Adipocyte (in vitro differentiated cells): ENCODE measurements around the gene BUB3.
"Not testable (repeated sequence)": the region's sequence is repeated elsewhere in the genome, so short reads cannot be mapped to it uniquely, and the experiment has no call there.

Source experiments
- DNase-seq: peaks from one replicate; pipeline ENCODE4 v3.0.0-alpha.2; 2015; ENCODE audit warnings: low read depth
- H3K27me3 ChIP-seq: replicated peaks from 2 replicates; pipeline ENCODE4 v1.7.0; 2013; ENCODE audit warnings: mild to moderate bottlenecking, low read length, moderate library complexity; ENCODE audit not compliant: control insufficient read depth, insufficient read depth
- H3K36me3 ChIP-seq: 2 replicates; pipeline ENCODE4 v1.7.0; 2013; ENCODE audit warnings: low read length, mild to moderate bottlenecking, moderate library complexity; ENCODE audit not compliant: control insufficient read depth, insufficient read depth, severe bottlenecking
- H3K4me1 ChIP-seq: 2 replicates; pipeline ENCODE4 v1.7.0; 2013; ENCODE audit warnings: mild to moderate bottlenecking, low read length, moderate library complexity; ENCODE audit not compliant: control insufficient read depth, insufficient read depth
- H3K4me3 ChIP-seq: 2 replicates; pipeline ENCODE4 v1.7.0; 2013; ENCODE audit warnings: mild to moderate bottlenecking, low read length, moderate library complexity
- H3K9ac ChIP-seq: 2 replicates; pipeline ENCODE4 v1.7.0; 2013; ENCODE audit warnings: mild to moderate bottlenecking, low read length, moderate library complexity
- H3K9me3 ChIP-seq: 2 replicates; pipeline ENCODE4 v1.7.0; 2013; ENCODE audit warnings: mild to moderate bottlenecking, low read length, moderate library complexity; ENCODE audit not compliant: control insufficient read depth

The BUB3 gene

DNA sequence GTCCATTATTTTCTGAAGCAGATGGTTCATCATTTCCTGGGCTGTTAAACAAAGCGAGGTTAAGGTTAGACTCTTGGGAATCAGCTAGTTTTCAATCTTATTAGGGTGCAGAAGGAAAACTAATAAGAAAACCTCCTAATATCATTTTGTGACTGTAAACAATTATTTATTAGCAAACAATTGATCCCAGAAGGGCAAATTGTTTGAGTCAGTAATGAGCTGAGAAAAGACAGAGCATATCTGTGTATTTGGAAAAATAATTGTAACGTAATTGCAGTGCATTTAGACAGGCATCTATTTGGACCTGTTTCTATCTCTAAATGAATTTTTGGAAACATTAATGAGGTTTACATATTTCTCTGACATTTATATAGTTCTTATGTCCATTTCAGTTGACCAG lies 10.1 kb downstream of the BUB3 start:
- no peak overlapping the region for H3K4me3 ChIP-seq
- no peaks in the 10 kb centered on the region for H3K27me3 ChIP-seq
- no peak for DNase-seq
- no peaks in the 10 kb centered on the region for H3K4me1 ChIP-seq
- H3K36me3 ChIP-seq = peaks cover 69% of the 10 kb centered on the region
- H3K9me3 ChIP-seq = no peaks in the 10 kb centered on the region
- H3K9ac ChIP-seq = no peak overlapping the region

- peaks cover 68% of the 10 kb centered on the region for H3K36me3 ChIP-seq
- DNase-seq = no peak
These were observed 11.4 kb downstream of the BUB3 start for GRCh38 chr10:123165445-123166072.

DNA sequence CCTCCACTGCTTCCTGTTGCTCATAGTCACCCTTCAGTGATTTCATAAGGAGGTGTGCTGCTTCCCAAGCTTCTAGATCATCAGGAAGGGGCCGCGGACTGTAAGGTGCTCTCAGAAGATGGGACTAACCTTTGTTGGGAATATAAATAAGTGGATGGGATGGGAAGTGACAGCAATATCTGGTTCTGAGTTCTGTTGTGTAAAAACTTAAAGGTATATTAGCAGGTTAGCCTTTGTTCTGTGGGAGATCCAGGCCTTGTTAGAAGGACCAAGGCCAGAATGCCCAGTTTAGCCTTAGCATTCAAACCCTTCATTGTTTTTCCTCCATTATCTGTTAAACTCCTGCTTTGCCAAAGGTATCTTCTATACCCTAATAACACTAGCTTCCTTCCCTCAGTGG lies 12.4 kb downstream of the BUB3 start:
- no peaks in the 10 kb centered on the region for H3K4me1 ChIP-seq
- H3K27me3 ChIP-seq = no peaks in the 10 kb centered on the region
- peaks cover 57% of the 10 kb centered on the region for H3K36me3 ChIP-seq
- H3K9me3 ChIP-seq = no peaks in the 10 kb centered on the region
- H3K9ac ChIP-seq = no peak overlapping the region
- H3K4me3 ChIP-seq = no peak overlapping the region
- DNase-seq = no peak

More at GRCh38 chr10:123165445-123166072, 11.4 kb downstream of the BUB3 start:
- H3K27me3 ChIP-seq = no peaks in the 10 kb centered on the region
- no peak overlapping the region for H3K4me3 ChIP-seq
- no peaks in the 10 kb centered on the region for H3K4me1 ChIP-seq
- H3K9ac ChIP-seq = no peak overlapping the region
- no peaks in the 10 kb centered on the region for H3K9me3 ChIP-seq

DNA sequence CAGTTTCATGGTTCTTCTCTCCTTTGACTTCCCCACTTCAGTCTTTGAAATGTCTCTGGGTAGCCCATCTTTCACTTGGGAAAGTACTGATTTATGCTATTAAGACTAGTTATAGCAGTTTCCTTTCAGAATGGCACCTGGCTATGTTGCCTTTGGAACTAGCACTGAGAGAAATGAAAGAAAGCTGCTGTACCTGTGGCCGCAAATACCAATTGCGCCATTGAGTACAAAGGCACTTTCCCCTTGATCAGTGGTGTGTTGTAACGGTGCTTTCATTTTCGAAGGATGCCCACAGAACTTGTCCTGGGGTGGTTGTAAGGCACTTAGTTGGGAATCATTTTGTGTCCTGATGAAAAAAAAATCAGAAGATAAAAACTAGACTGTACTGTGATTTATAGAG lies 16.8 kb downstream of the BUB3 start:
- H3K27me3 ChIP-seq = no peaks in the 10 kb centered on the region
- no peak for DNase-seq

DNA sequence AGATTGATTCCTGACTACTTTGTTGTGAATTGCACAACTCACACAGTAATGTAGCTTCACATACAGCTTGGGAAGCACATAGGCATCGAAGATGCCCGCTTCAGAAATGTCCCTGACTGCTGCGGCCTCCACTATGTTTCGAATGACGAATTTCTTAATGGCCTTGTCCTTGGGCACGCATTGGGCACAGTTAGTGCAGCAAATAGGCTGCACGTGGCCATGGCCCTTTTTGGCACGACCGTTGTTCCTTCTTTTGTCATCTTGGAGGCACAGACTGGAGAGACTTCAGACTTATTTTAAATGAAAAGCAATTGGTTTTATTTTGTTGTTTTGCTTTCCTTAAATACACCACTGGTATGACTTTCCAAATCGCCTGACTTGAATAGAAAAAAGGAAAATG lies 17.4 kb downstream of the BUB3 start:
- not testable (repeated sequence) for H3K4me3 ChIP-seq, H3K9me3 ChIP-seq, H3K4me1 ChIP-seq, DNase-seq, H3K9ac ChIP-seq, H3K27me3 ChIP-seq
- H3K36me3 ChIP-seq = peaks cover 16% of the 10 kb centered on the region

More for the DNA sequence above, 16.8 kb downstream of the BUB3 start:
- Histone ChIP-seq H3K9me3 (no peaks in the 10 kb centered on the region), H3K9ac (no peak overlapping the region), H3K4me1 (no peaks in the 10 kb centered on the region), H3K36me3 (peaks cover 15% of the 10 kb centered on the region), H3K4me3 (no peak overlapping the region)

- Histone ChIP-seq H3K9ac (no peak overlapping the region), H3K9me3 (no peaks in the 10 kb centered on the region), H3K4me1 (no peaks in the 10 kb centered on the region), H3K4me3 (no peak overlapping the region), H3K27me3 (no peaks in the 10 kb centered on the region), H3K36me3 (peaks cover 4% of the 10 kb centered on the region)
- no peak for DNase-seq
These were observed 21.5 kb downstream of the BUB3 start for GRCh38 chr10:123175389-123176387.

DNA sequence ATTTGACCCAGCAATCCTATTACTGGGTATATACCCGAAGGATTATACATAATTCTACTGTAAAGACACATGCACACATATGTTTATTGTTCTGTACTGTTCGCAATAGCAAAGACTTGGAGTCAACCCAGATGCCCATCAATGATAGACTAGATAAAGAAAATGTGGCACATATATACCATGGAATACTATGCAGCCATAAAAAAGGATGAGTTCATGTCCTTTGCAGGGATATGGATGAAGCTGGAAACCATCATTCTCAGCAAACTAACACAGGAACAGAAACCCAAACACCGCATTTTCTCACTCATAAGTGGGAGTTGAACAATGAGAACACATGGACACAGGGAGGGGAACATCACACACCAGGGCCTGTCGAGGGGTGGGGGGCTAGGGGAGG lies 24.2 kb downstream of the BUB3 start:
- H3K36me3 ChIP-seq, DNase-seq, H3K4me3 ChIP-seq: not testable (repeated sequence)

DNA sequence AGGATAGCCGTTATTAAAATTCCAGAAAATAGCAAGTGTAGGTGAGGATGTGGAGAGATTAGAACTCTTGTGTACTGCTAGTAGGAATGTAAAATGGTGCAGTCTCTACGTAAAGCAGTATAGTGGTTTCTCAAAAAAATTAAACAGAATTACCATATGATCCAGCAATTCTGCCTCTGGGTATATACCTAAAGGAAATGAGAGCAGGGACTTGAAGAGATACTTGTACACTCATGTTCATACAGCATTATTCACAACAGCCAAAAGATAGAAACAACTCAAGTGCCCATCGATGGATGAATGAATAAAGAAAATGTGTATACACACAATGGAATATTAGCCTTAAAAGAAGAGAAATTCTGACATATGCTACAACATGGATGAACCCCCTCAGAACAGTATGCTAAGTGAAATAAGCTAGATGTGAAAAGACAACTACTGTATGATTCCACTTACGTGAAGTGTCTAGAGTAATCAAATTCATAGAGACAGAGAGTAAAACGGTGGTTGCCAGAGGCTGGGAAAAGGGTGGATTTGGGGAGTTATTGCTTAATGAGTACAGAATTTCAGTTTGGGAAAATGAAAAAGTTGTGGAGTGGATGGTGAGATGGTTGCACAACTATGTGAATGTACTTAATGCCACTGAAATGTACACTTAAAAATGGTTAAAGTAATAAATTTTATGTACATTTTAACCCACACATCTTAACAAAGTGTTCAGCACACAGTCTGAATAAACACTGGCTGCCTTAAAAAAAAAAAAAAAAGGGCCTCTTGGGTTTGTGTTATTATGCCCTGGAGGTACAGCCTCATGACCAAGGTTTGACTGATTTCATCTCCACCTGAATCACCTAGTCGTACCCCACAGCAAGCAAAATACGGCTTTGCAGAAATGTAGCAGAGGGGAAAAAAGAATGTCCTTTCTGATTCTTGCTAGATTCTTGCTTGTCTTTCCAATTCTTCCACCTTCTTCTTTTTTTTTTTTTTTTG lies 26.2 kb downstream of the BUB3 start:
- H3K36me3 ChIP-seq = peaks cover 4% of the 10 kb centered on the region
- H3K4me3 ChIP-seq = no peak overlapping the region
- DNase-seq = no peak
- no peaks in the 10 kb centered on the region for H3K27me3 ChIP-seq
- H3K4me1 ChIP-seq = no peaks in the 10 kb centered on the region
- H3K9ac ChIP-seq = no peak overlapping the region
- peaks cover 9% of the 10 kb centered on the region for H3K9me3 ChIP-seq

More for the DNA sequence above, 24.2 kb downstream of the BUB3 start:
- not testable (repeated sequence) for H3K4me1 ChIP-seq, H3K27me3 ChIP-seq, H3K9me3 ChIP-seq, H3K9ac ChIP-seq

- H3K4me3 ChIP-seq = no peak overlapping the region
- H3K4me1 ChIP-seq = no peaks in the 10 kb centered on the region
- peaks cover 13% of the 10 kb centered on the region for H3K9me3 ChIP-seq
- no peaks in the 10 kb centered on the region for H3K36me3 ChIP-seq
- no peaks in the 10 kb centered on the region for H3K27me3 ChIP-seq
- no peak overlapping the region for H3K9ac ChIP-seq
- no peak for DNase-seq
These were observed 29.5 kb downstream of the BUB3 start for GRCh38 chr10:123183724-123184123.

- Histone ChIP-seq H3K4me3 (no peak overlapping the region), H3K36me3 (no peaks in the 10 kb centered on the region), H3K9ac (no peak overlapping the region), H3K9me3 (peaks cover 13% of the 10 kb centered on the region), H3K4me1 (no peaks in the 10 kb centered on the region), H3K27me3 (no peaks in the 10 kb centered on the region)
- no peak for DNase-seq
These were observed 33.6 kb downstream of the BUB3 start for GRCh38 chr10:123187781-123188180.
